HEK293T (cell line): ENCODE data around the gene TMEM154.

Source experiments
- ARNT ChIP-seq: fragments of 450-650 bp; IDR thresholded peaks from 2 replicates; pipeline ENCODE4 v1.6.1; 2017; ENCODE audit warnings: mild to moderate bottlenecking
- BHLHE40 ChIP-seq: fragments of 450-650 bp; IDR thresholded peaks from 2 replicates; pipeline ENCODE4 v1.6.1; 2016; ENCODE audit warnings: mild to moderate bottlenecking, moderate library complexity, borderline replicate concordance
- ELF4 ChIP-seq: fragments of 450-650 bp; IDR thresholded peaks from 2 replicates; pipeline ENCODE4 v1.6.1; 2017; ENCODE audit warnings: antibody characterized with exemption
- FOXA1 ChIP-seq: fragments of 450-650 bp; IDR thresholded peaks from 2 replicates; pipeline ENCODE4 v1.6.1; 2016; ENCODE audit warnings: mild to moderate bottlenecking
- FOXK2 ChIP-seq: fragments of 450-650 bp; IDR thresholded peaks from 2 replicates; pipeline ENCODE4 v1.6.1; 2016; ENCODE audit warnings: mild to moderate bottlenecking
- FOXM1 ChIP-seq: fragments of 450-650 bp; IDR thresholded peaks from 2 replicates; pipeline ENCODE4 v1.6.1; 2017; ENCODE audit warnings: mild to moderate bottlenecking, borderline replicate concordance
- HDGF ChIP-seq: fragments of 450-650 bp; IDR thresholded peaks from 2 replicates; pipeline ENCODE4 v1.6.1; 2017; ENCODE audit warnings: antibody characterized with exemption, borderline replicate concordance
- L3MBTL2 ChIP-seq: fragments of 450-650 bp; conservative IDR thresholded peaks from 2 replicates; pipeline ENCODE4 v1.6.1; 2016; ENCODE audit warnings: mild to moderate bottlenecking
- NFRKB ChIP-seq: fragments of 450-650 bp; IDR thresholded peaks from 2 replicates; pipeline ENCODE4 v1.6.1; 2016; ENCODE audit warnings: mild to moderate bottlenecking, moderate library complexity
- SP1 ChIP-seq: fragments of 450-650 bp; IDR thresholded peaks from 2 replicates; pipeline ENCODE4 v1.6.1; 2017
- TF ChIP-seq, protein P1 (sequence below): fragments of 450-650 bp; IDR thresholded peaks from 2 replicates; pipeline ENCODE4 v1.6.1; 2016

DNA sequence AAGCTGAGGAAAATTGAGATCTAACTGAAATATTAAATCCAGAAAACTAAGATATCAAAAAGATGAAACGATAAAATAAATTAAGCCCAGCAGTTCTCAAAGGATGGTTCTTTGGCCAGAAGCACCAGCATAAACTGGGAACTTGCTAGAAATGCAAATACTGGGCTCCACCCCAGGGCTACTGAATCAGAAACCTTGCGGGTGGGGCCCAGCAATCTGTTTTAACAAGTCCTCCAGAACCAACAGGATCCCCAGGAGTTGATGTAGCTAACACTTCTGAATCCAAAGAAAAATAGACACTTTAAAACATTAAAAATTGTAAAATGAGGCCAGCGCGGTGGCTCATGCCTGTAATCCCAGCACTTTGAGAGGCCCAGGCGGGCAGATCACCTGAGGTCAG, 14.1 kb upstream of the TMEM154 start:
- TF ChIP-seq FOXK2 (no peak), FOXA1 (no peak), SP1 (no peak), NFRKB (no peak), FOXM1 (no peak), L3MBTL2 (no peak), HDGF (no peak), BHLHE40 (no peak), ELF4 (no peak), ARNT (no peak)
- TF ChIP-seq, protein P1, sequence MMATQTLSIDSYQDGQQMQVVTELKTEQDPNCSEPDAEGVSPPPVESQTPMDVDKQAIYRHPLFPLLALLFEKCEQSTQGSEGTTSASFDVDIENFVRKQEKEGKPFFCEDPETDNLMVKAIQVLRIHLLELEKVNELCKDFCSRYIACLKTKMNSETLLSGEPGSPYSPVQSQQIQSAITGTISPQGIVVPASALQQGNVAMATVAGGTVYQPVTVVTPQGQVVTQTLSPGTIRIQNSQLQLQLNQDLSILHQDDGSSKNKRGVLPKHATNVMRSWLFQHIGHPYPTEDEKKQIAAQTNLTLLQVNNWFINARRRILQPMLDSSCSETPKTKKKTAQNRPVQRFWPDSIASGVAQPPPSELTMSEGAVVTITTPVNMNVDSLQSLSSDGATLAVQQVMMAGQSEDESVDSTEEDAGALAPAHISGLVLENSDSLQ, result no peak
